ENCODE data around the gene GSE1. TPM values are rescaled to one million over a fixed set of nuclear protein-coding genes. Genes with fewer than 3 reads are reported as not detected.
A peak's percentile ranks its signal among the peaks of the same experiment; 100 is the strongest.

GSE1 gene
- total RNA-seq, 1 experiment from 2014 or later = 1.9 TPM

DNA sequence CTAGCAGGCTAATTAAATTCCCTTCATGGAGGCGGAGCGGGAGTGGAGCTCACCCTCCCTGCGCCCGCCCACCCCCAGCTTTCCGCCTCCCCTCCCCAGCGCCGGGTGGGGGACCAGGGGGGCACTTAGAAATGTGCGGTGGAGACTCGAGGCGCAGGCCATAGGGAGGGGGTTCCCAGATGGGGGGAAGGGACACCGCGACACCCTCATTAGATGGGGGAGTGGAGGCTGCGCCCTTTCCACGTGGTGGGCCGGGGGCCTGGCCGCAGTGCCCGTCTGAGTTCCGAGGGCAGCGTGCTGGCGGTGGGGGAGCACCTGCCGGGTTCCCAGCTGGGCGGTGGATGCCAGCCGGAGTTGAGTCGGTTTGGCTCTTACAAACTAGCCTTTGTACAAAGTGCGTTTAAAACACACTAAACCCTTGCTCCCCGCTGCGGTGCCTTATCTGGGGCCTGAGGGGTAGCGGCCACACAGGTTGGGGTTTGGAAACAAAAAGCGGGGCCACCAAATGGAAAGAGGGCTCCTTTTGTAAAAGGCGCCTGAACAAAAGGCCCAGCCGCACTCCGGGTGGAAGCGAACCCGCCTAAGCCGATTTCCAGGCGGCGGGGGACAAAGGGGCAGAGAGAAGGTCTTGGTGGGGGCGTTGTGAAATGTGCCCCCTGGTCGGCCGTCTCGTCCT lies 1.4 kb downstream of the GSE1 start:
- Histone ChIP-seq H3K79me2 (ENCODE audit: low read length) (no peaks in the 10 kb centered on the region), H3K36me3 (ENCODE audit: insufficient read depth, low read length) (no peaks in the 10 kb centered on the region), H3K27ac (ENCODE audit: low read length) (no peak overlapping the region), H3K4me3 (ENCODE audit: low read length) (no peak overlapping the region), H2AFZ (ENCODE audit: low read length) (no peak overlapping the region), H3K9ac (ENCODE audit: low read length) (no peak overlapping the region), H3K4me1 (ENCODE audit: low read length) (peaks cover 24% of the 10 kb centered on the region), H4K20me1 (ENCODE audit: insufficient read depth, low read depth, low read length) (0 out of 2 replicates have a peak, but pooled peaks cover 4% of the 10 kb centered on the region), H3K4me2 (ENCODE audit: low read depth, low read length, poor library complexity, severe bottlenecking) (no peak overlapping the region), H3K27me3 (ENCODE audit: low read length) (no peaks in the 10 kb centered on the region), H3K9me3 (ENCODE audit: low read length) (no peaks in the 10 kb centered on the region), H3K9me2 (replicated peaks; ENCODE audit: insufficient read depth, low read length) (no peaks in the 10 kb centered on the region)
- no peak for DNase-seq

GRCh38 chr16:85615014-85615851 lies 2.1 kb downstream of the GSE1 start:
- Histone ChIP-seq H3K9ac (ENCODE audit: low read length) (no peak overlapping the region), H3K27ac (ENCODE audit: low read length) (no peak overlapping the region), H3K4me2 (ENCODE audit: low read depth, low read length, poor library complexity, severe bottlenecking) (no peak overlapping the region), H3K36me3 (ENCODE audit: insufficient read depth, low read length) (no peaks in the 10 kb centered on the region), H3K4me1 (ENCODE audit: low read length) (peaks cover 21% of the 10 kb centered on the region), H3K27me3 (ENCODE audit: low read length) (no peaks in the 10 kb centered on the region), H4K20me1 (ENCODE audit: insufficient read depth, low read depth, low read length) (0 out of 2 replicates have a peak, but pooled peaks cover 4% of the 10 kb centered on the region), H3K9me3 (ENCODE audit: low read length) (no peaks in the 10 kb centered on the region), H2AFZ (ENCODE audit: low read length) (no peak overlapping the region), H3K9me2 (replicated peaks; ENCODE audit: insufficient read depth, low read length) (no peaks in the 10 kb centered on the region), H3K79me2 (ENCODE audit: low read length) (no peaks in the 10 kb centered on the region), H3K4me3 (ENCODE audit: low read length) (no peak overlapping the region)
- DNase-seq = no peak

DNA sequence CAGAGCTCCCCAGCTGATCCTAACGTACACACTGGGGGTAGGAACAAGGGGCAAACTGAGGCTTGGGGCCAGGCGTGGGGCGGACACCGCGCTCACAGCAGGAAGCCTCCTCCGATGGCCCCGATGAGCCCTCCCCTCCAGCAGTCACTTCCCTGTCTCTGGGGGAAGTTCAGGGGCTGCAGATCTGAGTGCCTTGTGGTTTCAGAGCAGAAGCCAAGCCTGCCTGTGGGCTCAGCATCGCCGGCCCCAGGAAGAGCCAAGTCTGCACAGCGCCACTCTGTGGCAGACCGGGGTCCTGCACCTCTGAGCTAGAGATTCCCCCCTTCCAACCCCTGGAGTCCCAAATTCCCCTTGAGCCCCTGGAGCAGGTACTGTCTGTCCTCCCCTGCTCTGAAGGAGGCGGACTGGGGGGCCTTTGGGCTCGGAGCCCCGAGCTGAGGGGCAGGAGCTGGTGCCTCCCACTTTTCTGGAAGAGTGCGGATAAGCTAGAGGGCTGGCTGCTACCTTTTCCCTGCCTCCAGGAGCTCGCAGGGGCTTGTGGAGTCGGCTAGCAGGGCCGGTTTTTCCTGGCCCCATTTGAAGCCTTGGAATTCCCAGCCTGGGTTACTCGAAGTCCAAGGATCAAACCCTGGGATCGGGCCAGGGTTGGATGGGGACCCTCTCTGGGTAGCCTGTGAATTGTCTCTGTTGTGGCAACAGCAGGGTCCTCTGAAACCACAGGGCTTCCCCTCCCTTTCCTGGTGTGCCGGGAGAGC lies 2.9 kb downstream of the GSE1 start:
- Histone ChIP-seq H4K20me1 (ENCODE audit: insufficient read depth, low read depth, low read length) (no peaks in the 10 kb centered on the region), H3K4me3 (ENCODE audit: low read length) (no peak overlapping the region), H3K9me2 (replicated peaks; ENCODE audit: insufficient read depth, low read length) (no peaks in the 10 kb centered on the region), H2AFZ (ENCODE audit: low read length) (no peak overlapping the region), H3K27ac (ENCODE audit: low read length) (no peak overlapping the region), H3K9me3 (ENCODE audit: low read length) (no peaks in the 10 kb centered on the region), H3K79me2 (ENCODE audit: low read length) (no peaks in the 10 kb centered on the region), H3K36me3 (ENCODE audit: insufficient read depth, low read length) (no peaks in the 10 kb centered on the region), H3K9ac (ENCODE audit: low read length) (no peak overlapping the region), H3K4me1 (ENCODE audit: low read length) (peaks cover 15% of the 10 kb centered on the region), H3K4me2 (ENCODE audit: low read depth, low read length, poor library complexity, severe bottlenecking) (no peak overlapping the region), H3K27me3 (ENCODE audit: low read length) (no peaks in the 10 kb centered on the region)
- peak; percentile 91 for DNase-seq

GRCh38 chr16:85616607-85617321 lies 3.6 kb downstream of the GSE1 start:
- no peaks in the 10 kb centered on the region for H3K36me3 ChIP-seq (ENCODE audit: insufficient read depth, low read length)
- peaks cover 4% of the 10 kb centered on the region; the same call in 1 of the 2 replicates for H4K20me1 ChIP-seq (ENCODE audit: insufficient read depth, low read depth, low read length)
- H3K27me3 ChIP-seq (ENCODE audit: low read length) = no peaks in the 10 kb centered on the region
- no peak overlapping the region for H3K9ac ChIP-seq (ENCODE audit: low read length)
- H3K9me3 ChIP-seq (ENCODE audit: low read length) = no peaks in the 10 kb centered on the region
- no peak overlapping the region for H2AFZ ChIP-seq (ENCODE audit: low read length)
- no peak overlapping the region for H3K4me2 ChIP-seq (ENCODE audit: low read depth, low read length, poor library complexity, severe bottlenecking)
- DNase-seq = no peak
- peaks cover 15% of the 10 kb centered on the region for H3K4me1 ChIP-seq (ENCODE audit: low read length)
- H3K4me3 ChIP-seq (ENCODE audit: low read length) = no peak overlapping the region
- no peak overlapping the region for H3K27ac ChIP-seq (ENCODE audit: low read length)
- no peaks in the 10 kb centered on the region for H3K9me2 ChIP-seq (replicated peaks; ENCODE audit: insufficient read depth, low read length)
- H3K79me2 ChIP-seq (ENCODE audit: low read length) = no peaks in the 10 kb centered on the region

- H3K9me3 ChIP-seq (ENCODE audit: low read length) = no peaks in the 10 kb centered on the region
- no peak for DNase-seq
- no peaks in the 10 kb centered on the region for H3K27me3 ChIP-seq (ENCODE audit: low read length)
- H4K20me1 ChIP-seq (ENCODE audit: insufficient read depth, low read depth, low read length) = peaks cover 4% of the 10 kb centered on the region; the same call in 1 of the 2 replicates
- H3K9ac ChIP-seq (ENCODE audit: low read length) = no peak overlapping the region
- H3K4me1 ChIP-seq (ENCODE audit: low read length) = peaks cover 9% of the 10 kb centered on the region
- H3K27ac ChIP-seq (ENCODE audit: low read length) = no peak overlapping the region
- H2AFZ ChIP-seq (ENCODE audit: low read length) = no peak overlapping the region
- no peaks in the 10 kb centered on the region for H3K79me2 ChIP-seq (ENCODE audit: low read length)
- H3K36me3 ChIP-seq (ENCODE audit: insufficient read depth, low read length) = no peaks in the 10 kb centered on the region
- H3K4me3 ChIP-seq (ENCODE audit: low read length) = no peak overlapping the region
- no peak overlapping the region for H3K4me2 ChIP-seq (ENCODE audit: low read depth, low read length, poor library complexity, severe bottlenecking)
- H3K9me2 ChIP-seq (replicated peaks; ENCODE audit: insufficient read depth, low read length) = no peaks in the 10 kb centered on the region
These were observed 4.8 kb downstream of the GSE1 start for GRCh38 chr16:85617948-85618347.

- H3K79me2 ChIP-seq (ENCODE audit: low read length) = no peaks in the 10 kb centered on the region
- H3K9me2 ChIP-seq (replicated peaks; ENCODE audit: insufficient read depth, low read length) = no peaks in the 10 kb centered on the region
- H3K9me3 ChIP-seq (ENCODE audit: low read length) = no peaks in the 10 kb centered on the region
- H3K4me3 ChIP-seq (ENCODE audit: low read length) = no peak overlapping the region
- H4K20me1 ChIP-seq (ENCODE audit: insufficient read depth, low read depth, low read length) = peaks cover 4% of the 10 kb centered on the region; the same call in 1 of the 2 replicates
- no peak overlapping the region for H2AFZ ChIP-seq (ENCODE audit: low read length)
- no peak overlapping the region for H3K9ac ChIP-seq (ENCODE audit: low read length)
- H3K4me2 ChIP-seq (ENCODE audit: low read depth, low read length, poor library complexity, severe bottlenecking) = no peak overlapping the region
- H3K27me3 ChIP-seq (ENCODE audit: low read length) = no peaks in the 10 kb centered on the region
- peaks cover 3% of the 10 kb centered on the region; the same call in 1 of the 2 replicates for H3K4me1 ChIP-seq (ENCODE audit: low read length)
- no peak overlapping the region for H3K27ac ChIP-seq (ENCODE audit: low read length)
- H3K36me3 ChIP-seq (ENCODE audit: insufficient read depth, low read length) = no peaks in the 10 kb centered on the region
- no peak for DNase-seq
These were observed 5.4 kb downstream of the GSE1 start for GRCh38 chr16:85618521-85618920.

- DNase-seq = no peak
- H3K4me2 ChIP-seq (ENCODE audit: low read depth, low read length, poor library complexity, severe bottlenecking) = no peak overlapping the region
- H3K9me2 ChIP-seq (replicated peaks; ENCODE audit: insufficient read depth, low read length) = no peaks in the 10 kb centered on the region
- H3K9me3 ChIP-seq (ENCODE audit: low read length) = no peaks in the 10 kb centered on the region
- no peaks in the 10 kb centered on the region for H3K79me2 ChIP-seq (ENCODE audit: low read length)
- H3K27ac ChIP-seq (ENCODE audit: low read length) = no peak overlapping the region
- no peak overlapping the region for H3K4me3 ChIP-seq (ENCODE audit: low read length)
- H3K4me1 ChIP-seq (ENCODE audit: low read length) = no peaks in the 10 kb centered on the region
- no peaks in the 10 kb centered on the region for H3K27me3 ChIP-seq (ENCODE audit: low read length)
- no peak overlapping the region for H3K9ac ChIP-seq (ENCODE audit: low read length)
- peaks cover 4% of the 10 kb centered on the region; the same call in 1 of the 2 replicates for H4K20me1 ChIP-seq (ENCODE audit: insufficient read depth, low read depth, low read length)
- no peaks in the 10 kb centered on the region for H3K36me3 ChIP-seq (ENCODE audit: insufficient read depth, low read length)
- H2AFZ ChIP-seq (ENCODE audit: low read length) = no peak overlapping the region
These were observed 6.2 kb downstream of the GSE1 start for GRCh38 chr16:85619101-85619891.

Data from Karpas-422 (cell line).